ENCODE measurements around the gene ELF5. TPM values are rescaled to one million over a fixed set of nuclear protein-coding genes. Genes with fewer than 3 reads are reported as not detected.

Gene ELF5
- total and polyA plus RNA-seq, 2 of the 8 experiments (the other 6 are each of a cell fraction or from before 2014, with no cell fraction given), result not detected

DNA sequence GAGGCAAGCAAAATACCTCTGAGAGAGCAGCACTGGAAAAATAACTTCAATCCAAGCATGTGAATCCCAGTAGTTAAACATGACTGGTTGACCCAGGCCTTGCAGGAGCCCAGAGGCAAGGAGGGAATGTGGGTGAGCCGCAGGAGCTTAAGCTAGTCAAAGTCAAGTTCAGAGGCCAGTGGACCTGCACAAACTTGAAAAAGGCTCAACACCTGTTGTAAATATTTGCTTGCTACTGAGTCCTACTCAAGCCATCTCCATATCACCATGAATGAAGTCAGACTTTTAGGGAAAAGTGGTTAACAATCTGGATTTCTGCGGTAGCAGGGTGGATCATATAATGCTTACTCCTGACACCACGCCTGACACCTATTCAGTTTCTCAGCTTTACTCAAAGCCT is 79.7 kb downstream of the ELF5 start:
- H3K9ac ChIP-seq (replicated peaks in 1 of 4; ENCODE audit: extremely low read depth in 1 of 4, low read depth in 3 of 4, low read length in 3 of 4), result no peak overlapping the region
- ChIA-PET POLR2A (ENCODE audit: partially characterized antibody) (no interaction called here), CTCF (ENCODE audit: partially characterized antibody) (interaction anchor here (1.6 to 4.2 kb wide), 3 partner anchors 17 to 59 kb away, joined by 5 to 29 read pairs (median 9); no protein-coding TSS in a partner anchor)
- no peak overlapping the region for H3K23ac ChIP-seq (ENCODE audit: insufficient read length)
- no peak overlapping the region for H4K8ac ChIP-seq (ENCODE audit: extremely low read depth, insufficient read depth, low read length)
- H2AK5ac ChIP-seq (ENCODE audit: low read depth, low read length), result no peak overlapping the region
- no peak overlapping the region for H2BK15ac ChIP-seq (ENCODE audit: low read length)
- peaks cover 0 to 3% of the 10 kb centered on the region in 2 experiments; a peak in 1 of 4 replicates for H3K9me3 ChIP-seq (ENCODE audit: insufficient read depth in 2 of 2, low read depth in 1 of 2, low read length in 1 of 2)
- H3K79me1 ChIP-seq (ENCODE audit: low read depth, low read length), result no peaks in the 10 kb centered on the region
- no peak overlapping the region for H2BK20ac ChIP-seq (ENCODE audit: low read length)
- H4K5ac ChIP-seq (ENCODE audit: insufficient read length, low read depth, low read length), result no peak overlapping the region
- no peaks in the 10 kb centered on the region for H3K4me1 ChIP-seq (replicated peaks in 1 of 4; ENCODE audit: control insufficient read depth in 3 of 4, insufficient read depth in 4 of 4, low read length in 3 of 4)
- no peak overlapping the region for H3K4ac ChIP-seq (replicated peaks; ENCODE audit: insufficient read length, low read depth, low read length)
- no peak overlapping the region for H4K91ac ChIP-seq (replicated peaks; ENCODE audit: insufficient read length, low read length)
- H2AFZ ChIP-seq (ENCODE audit: low read length), result no peak overlapping the region
- H4K20me1 ChIP-seq (replicated peaks in 1 of 2; ENCODE audit: control insufficient read depth in 1 of 2, insufficient read depth in 2 of 2, low read length in 2 of 2), result no peaks in the 10 kb centered on the region
- H3K18ac ChIP-seq (ENCODE audit: extremely low read depth, low read length), result no peak overlapping the region
- H3K14ac ChIP-seq (ENCODE audit: insufficient read length), result no peak overlapping the region
- H3K4me3 ChIP-seq (ENCODE audit: extremely low read depth in 1 of 4, insufficient read depth in 2 of 4, low read depth in 3 of 4, low read length in 4 of 4), result no peak overlapping the region
- no peaks in the 10 kb centered on the region for H3K79me2 ChIP-seq (ENCODE audit: control insufficient read depth in 1 of 2, insufficient read depth in 2 of 2, low read length in 2 of 2)
- no peak overlapping the region for H3K4me2 ChIP-seq (ENCODE audit: insufficient read depth in 1 of 2, low read depth in 2 of 2, low read length in 2 of 2)
- no peaks in the 10 kb centered on the region for H3K36me3 ChIP-seq (ENCODE audit: control insufficient read depth in 2 of 4, insufficient read depth in 4 of 4, low read length in 3 of 4)
- no peak overlapping the region for H2BK12ac ChIP-seq (ENCODE audit: low read depth, low read length)
- no peak overlapping the region for H2BK5ac ChIP-seq (ENCODE audit: low read depth, low read length)
- FAIRE-seq (no peak), DNase-seq (ENCODE audit: low read depth in 1 of 2, low spot score in 2 of 2) (no peak)
- no peak overlapping the region for H3K56ac ChIP-seq (replicated peaks; ENCODE audit: insufficient read length, low read depth, low read length)
- no peak overlapping the region for H2BK120ac ChIP-seq (replicated peaks; ENCODE audit: low read depth, low read length)
- H3K23me2 ChIP-seq (ENCODE audit: low read depth, low read length), result no peaks in the 10 kb centered on the region
- 82% methylated on average over 3 of the region's 3 CpGs; no CpG with 5 or more reads in 1 of the 2 experiments for WGBS, 2 experiments (ENCODE audit: extremely low coverage in 1 of 2, insufficient coverage in 1 of 2, insufficient read length in 1 of 2, insufficient replicate concordance in 2 of 2, low coverage in 1 of 2, low lambda C conversion rate in 2 of 2, missing lambda C conversion rate in 1 of 2)
- no peak overlapping the region for H3K27ac ChIP-seq (ENCODE audit: low read depth, low read length)
- peaks cover 0 to 1% (median 0%) of the 10 kb centered on the region in 4 experiments; a peak in 1 of 7 replicates for H3K27me3 ChIP-seq (replicated peaks in 1 of 4; ENCODE audit: control insufficient read depth in 3 of 4, extremely low read depth in 1 of 4, insufficient read depth in 3 of 4, low read length in 3 of 4)
- TF ChIP-seq, protein P1, sequence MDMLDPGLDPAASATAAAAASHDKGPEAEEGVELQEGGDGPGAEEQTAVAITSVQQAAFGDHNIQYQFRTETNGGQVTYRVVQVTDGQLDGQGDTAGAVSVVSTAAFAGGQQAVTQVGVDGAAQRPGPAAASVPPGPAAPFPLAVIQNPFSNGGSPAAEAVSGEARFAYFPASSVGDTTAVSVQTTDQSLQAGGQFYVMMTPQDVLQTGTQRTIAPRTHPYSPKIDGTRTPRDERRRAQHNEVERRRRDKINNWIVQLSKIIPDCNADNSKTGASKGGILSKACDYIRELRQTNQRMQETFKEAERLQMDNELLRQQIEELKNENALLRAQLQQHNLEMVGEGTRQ (IDR thresholded peaks at IDR 0.05; ENCODE audit: low read length), result no peak
- TF ChIP-seq RFX5 (IDR thresholded peaks at IDR 0.05; ENCODE audit: borderline replicate concordance, low read depth, low read length), result no peak
- TF ChIP-seq, protein P2, sequence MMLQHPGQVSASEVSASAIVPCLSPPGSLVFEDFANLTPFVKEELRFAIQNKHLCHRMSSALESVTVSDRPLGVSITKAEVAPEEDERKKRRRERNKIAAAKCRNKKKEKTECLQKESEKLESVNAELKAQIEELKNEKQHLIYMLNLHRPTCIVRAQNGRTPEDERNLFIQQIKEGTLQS (IDR thresholded peaks at IDR 0.05; ENCODE audit: insufficient read depth, low read depth, low read length), result no peak
- no peak for TF ChIP-seq GABPA (IDR thresholded peaks at IDR 0.05; ENCODE audit: borderline replicate concordance, insufficient read depth, low read length)
- no peak for TF ChIP-seq SP4 (IDR thresholded peaks at IDR 0.05; ENCODE audit: low read length)
- TF ChIP-seq JUN (IDR thresholded peaks at IDR 0.05; ENCODE audit: low read depth, low read length), result no peak
- TF ChIP-seq SIRT6 (IDR thresholded peaks at IDR 0.05; ENCODE audit: low read length), result no peak
- no peak for TF ChIP-seq RNF2 (IDR thresholded peaks at IDR 0.05; ENCODE audit: borderline replicate concordance, low read depth, low read length, missing control alignments, poor library complexity, severe bottlenecking)
- TF ChIP-seq BRCA1 (IDR thresholded peaks at IDR 0.05; ENCODE audit: low read depth, low read length), result no peak
- no peak for TF ChIP-seq JUND (IDR thresholded peaks at IDR 0.05; ENCODE audit: low read length)
- no peak for TF ChIP-seq TAF7 (optimal IDR thresholded peaks at IDR 0.05; ENCODE audit: borderline replicate concordance, low read depth, low read length)

Measured in H1 (cell line).